Measurements from ENCODE around the gene TNS2.

GRCh38 chr12:53025250-53025649, 24.6 kb upstream of the TNS2 start:
- TF ChIP-seq, protein P1, sequence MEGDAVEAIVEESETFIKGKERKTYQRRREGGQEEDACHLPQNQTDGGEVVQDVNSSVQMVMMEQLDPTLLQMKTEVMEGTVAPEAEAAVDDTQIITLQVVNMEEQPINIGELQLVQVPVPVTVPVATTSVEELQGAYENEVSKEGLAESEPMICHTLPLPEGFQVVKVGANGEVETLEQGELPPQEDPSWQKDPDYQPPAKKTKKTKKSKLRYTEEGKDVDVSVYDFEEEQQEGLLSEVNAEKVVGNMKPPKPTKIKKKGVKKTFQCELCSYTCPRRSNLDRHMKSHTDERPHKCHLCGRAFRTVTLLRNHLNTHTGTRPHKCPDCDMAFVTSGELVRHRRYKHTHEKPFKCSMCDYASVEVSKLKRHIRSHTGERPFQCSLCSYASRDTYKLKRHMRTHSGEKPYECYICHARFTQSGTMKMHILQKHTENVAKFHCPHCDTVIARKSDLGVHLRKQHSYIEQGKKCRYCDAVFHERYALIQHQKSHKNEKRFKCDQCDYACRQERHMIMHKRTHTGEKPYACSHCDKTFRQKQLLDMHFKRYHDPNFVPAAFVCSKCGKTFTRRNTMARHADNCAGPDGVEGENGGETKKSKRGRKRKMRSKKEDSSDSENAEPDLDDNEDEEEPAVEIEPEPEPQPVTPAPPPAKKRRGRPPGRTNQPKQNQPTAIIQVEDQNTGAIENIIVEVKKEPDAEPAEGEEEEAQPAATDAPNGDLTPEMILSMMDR (conservative IDR thresholded peaks at IDR 0.05), result no peak
- TF ChIP-seq EZH2 (IDR thresholded peaks at IDR 0.05; ENCODE audit: low read depth), result no peak

Data from PC-9 (cell line).